GM18873 (cell line): ENCODE measurements around the gene COLEC11.
"Not testable (repeated sequence)": the region's sequence is repeated elsewhere in the genome, so short reads cannot be mapped to it uniquely, and the experiment has no call there.

Experiments used
- ATAC-seq: cut with Tn5 transposase; IDR thresholded peaks from one replicate; pipeline ENCODE4 v1.9.1; 2021; ENCODE audit warnings: mild to moderate bottlenecking, moderate library complexity, moderate number of reproducible peaks; ENCODE audit not compliant: unreplicated experiment, low FRiP score

The COLEC11 gene

GRCh38 chr2:3604207-3604877 is 9.4 kb downstream of the COLEC11 start:
- no peak for ATAC-seq

- ATAC-seq: no peak
Measured at GRCh38 chr2:3604991-3605961, 10.4 kb downstream of the COLEC11 start.

- no peak for ATAC-seq
Measured at GRCh38 chr2:3606028-3606369, 11.1 kb downstream of the COLEC11 start.

GRCh38 chr2:3606370-3607201 is 11.7 kb downstream of the COLEC11 start:
- ATAC-seq: no peak

- ATAC-seq: no peak
Measured at GRCh38 chr2:3608373-3609278, 13.7 kb downstream of the COLEC11 start.

- ATAC-seq: not testable (repeated sequence)
Measured at GRCh38 chr2:3609279-3609673, 14.4 kb downstream of the COLEC11 start.

GRCh38 chr2:3610415-3610814 is 15.5 kb downstream of the COLEC11 start:
- no peak for ATAC-seq

- ATAC-seq: no peak
Measured at GRCh38 chr2:3610881-3611505, 16.1 kb downstream of the COLEC11 start.

GRCh38 chr2:3611589-3611988 is 16.7 kb downstream of the COLEC11 start:
- no peak for ATAC-seq

- no peak for ATAC-seq
Measured at GRCh38 chr2:3612639-3613523, 18.0 kb downstream of the COLEC11 start.

GRCh38 chr2:3613524-3613905 is 18.6 kb downstream of the COLEC11 start:
- ATAC-seq: no peak

GRCh38 chr2:3614743-3615142 is 19.8 kb downstream of the COLEC11 start:
- not testable (repeated sequence) for ATAC-seq

- ATAC-seq: not testable (repeated sequence)
Measured at GRCh38 chr2:3615541-3616200, 20.8 kb downstream of the COLEC11 start.

- ATAC-seq: not testable (repeated sequence)
Measured at GRCh38 chr2:3616435-3617197, 21.7 kb downstream of the COLEC11 start.

- no peak for ATAC-seq
Measured at GRCh38 chr2:3617198-3617890, 22.4 kb downstream of the COLEC11 start.

- no peak for ATAC-seq
Measured at GRCh38 chr2:3618367-3618766, 23.5 kb downstream of the COLEC11 start.

GRCh38 chr2:3619033-3619432 is 24.1 kb downstream of the COLEC11 start:
- no peak for ATAC-seq
